ENCODE measurements around the gene ATG4A. TPM values are rescaled to one million over a fixed set of nuclear protein-coding genes. Genes with fewer than 3 reads are reported as not detected.

Gene ATG4A
- polyA plus RNA-seq, 3 donors: 6.6 to 16.8 (median 16.6) TPM

DNA sequence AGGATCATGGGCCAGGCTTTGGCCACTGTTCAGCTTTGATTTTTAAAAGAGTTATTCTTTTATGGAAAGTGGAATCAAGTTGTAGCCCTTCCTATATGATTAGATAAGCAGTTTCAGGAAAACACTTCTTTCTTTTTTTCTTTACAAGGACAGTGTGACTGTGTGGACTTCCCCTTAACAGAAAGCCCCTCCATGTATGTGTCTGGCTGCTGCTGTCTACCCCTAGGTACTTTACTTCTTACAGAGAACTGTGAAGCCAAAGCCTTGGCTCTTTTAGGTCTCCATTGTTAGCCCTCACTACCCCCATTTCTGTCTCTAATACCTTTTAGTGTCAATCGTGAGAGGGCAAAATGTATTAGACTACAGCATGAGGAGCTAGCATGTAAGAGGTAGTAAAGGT lies 27.6 kb upstream of the ATG4A start:
- H3K4me3 Mint-ChIP-seq: no peak overlapping the region
- H3K36me3 ChIP-seq (replicated peaks in 1 of 2; ENCODE audit: control insufficient read depth in 1 of 2, insufficient read depth in 2 of 2, low read length in 2 of 2): no peaks in the 10 kb centered on the region
- H3K27me3 ChIP-seq (ENCODE audit: control insufficient read depth in 2 of 2, insufficient read depth in 2 of 2, low read length in 2 of 2): peaks cover 0 to 3% of the 10 kb centered on the region in 2 donors
- H3K4me1 ChIP-seq (ENCODE audit: control insufficient read depth in 1 of 2, insufficient read depth in 2 of 2, low read length in 2 of 2): no peaks in the 10 kb centered on the region
- no peaks in the 10 kb centered on the region for H3K4me1 Mint-ChIP-seq
- no peak overlapping the region for H2AFZ ChIP-seq (ENCODE audit: insufficient read depth, low read depth, low read length, poor library complexity, severe bottlenecking)
- no CpG with 5 or more reads among the region's 1 CpG for WGBS (ENCODE audit: insufficient coverage)
- TF ChIP-seq CTCF (IDR thresholded peaks at IDR 0.05): no peak
- DNase-seq: no peak
- peaks cover 0 to 2% (median 0%) of the 10 kb centered on the region in 7 donors for H3K9me3 Mint-ChIP-seq
- H3K27ac ChIP-seq (ENCODE audit: low read depth in 1 of 2, low read length in 2 of 2): no peak overlapping the region
- H3K4me3 ChIP-seq (replicated peaks in 1 of 3; ENCODE audit: low read depth in 2 of 3, low read length in 3 of 3): no peak overlapping the region
- H3K9me3 ChIP-seq (replicated peaks in 1 of 2; ENCODE audit: control insufficient read depth in 1 of 2, insufficient read depth in 1 of 2, low read length in 2 of 2): no peaks in the 10 kb centered on the region
- no peak overlapping the region for H3K4me2 ChIP-seq (replicated peaks; ENCODE audit: extremely low read depth, low read length, poor library complexity, severe bottlenecking)
- no peak overlapping the region for H3K27ac Mint-ChIP-seq
- H3K36me3 Mint-ChIP-seq: no peaks in the 10 kb centered on the region
- intact Hi-C loops (cut with micrococcal nuclease): no loop called here
- no peak overlapping the region for H3K9ac ChIP-seq (ENCODE audit: insufficient read depth, low read length, poor library complexity, severe bottlenecking)
- H4K20me1 ChIP-seq (ENCODE audit: insufficient read depth, low read length): no peaks in the 10 kb centered on the region
- peaks cover 0 to 8% (median 3%) of the 10 kb centered on the region in 3 donors for H3K27me3 Mint-ChIP-seq (ENCODE audit: low read depth in 3 of 3)
- H3K79me2 ChIP-seq (ENCODE audit: insufficient read depth, low read length): no peaks in the 10 kb centered on the region

- Histone ChIP-seq H3K4me1 (ENCODE audit: control insufficient read depth in 1 of 2, insufficient read depth in 2 of 2, low read length in 2 of 2) (no peaks in the 10 kb centered on the region), H3K4me3 (replicated peaks in 1 of 3; ENCODE audit: low read depth in 2 of 3, low read length in 3 of 3) (no peak overlapping the region), H3K27me3 (ENCODE audit: control insufficient read depth in 2 of 2, insufficient read depth in 2 of 2, low read length in 2 of 2) (peaks cover 0 to 3% of the 10 kb centered on the region in 2 donors), H3K27ac (ENCODE audit: low read depth in 1 of 2, low read length in 2 of 2) (no peak overlapping the region), H3K36me3 (replicated peaks in 1 of 2; ENCODE audit: control insufficient read depth in 1 of 2, insufficient read depth in 2 of 2, low read length in 2 of 2) (no peaks in the 10 kb centered on the region), H3K4me2 (replicated peaks; ENCODE audit: extremely low read depth, low read length, poor library complexity, severe bottlenecking) (no peak overlapping the region), H2AFZ (ENCODE audit: insufficient read depth, low read depth, low read length, poor library complexity, severe bottlenecking) (no peak overlapping the region), H4K20me1 (ENCODE audit: insufficient read depth, low read length) (no peaks in the 10 kb centered on the region), H3K79me2 (ENCODE audit: insufficient read depth, low read length) (no peaks in the 10 kb centered on the region), H3K9me3 (replicated peaks in 1 of 2; ENCODE audit: control insufficient read depth in 1 of 2, insufficient read depth in 1 of 2, low read length in 2 of 2) (no peaks in the 10 kb centered on the region), H3K9ac (ENCODE audit: insufficient read depth, low read length, poor library complexity, severe bottlenecking) (no peak overlapping the region)
- WGBS (ENCODE audit: insufficient coverage): no CpG with 5 or more reads among the region's 2 CpGs
- H3K27me3 Mint-ChIP-seq (ENCODE audit: low read depth in 3 of 3): peaks cover 0 to 9% (median 3%) of the 10 kb centered on the region in 3 donors
- no peak for DNase-seq
- TF ChIP-seq CTCF (IDR thresholded peaks at IDR 0.05): no peak
- no peak overlapping the region for H3K4me3 Mint-ChIP-seq
- no peak overlapping the region for H3K27ac Mint-ChIP-seq
- no peaks in the 10 kb centered on the region for H3K36me3 Mint-ChIP-seq
- no peaks in the 10 kb centered on the region for H3K4me1 Mint-ChIP-seq
- H3K9me3 Mint-ChIP-seq: peaks cover 0 to 2% (median 0%) of the 10 kb centered on the region in 7 donors
- intact Hi-C loops (cut with micrococcal nuclease): no loop called here
Observed at GRCh38 chrX:108064613-108065012, 27.0 kb upstream of the ATG4A start.

Data from CD14-positive monocyte (primary cell).